GM18873 (cell line): ENCODE data around the gene RALGPS1.
A peak's percentile ranks its signal among the peaks of the same experiment; 100 is the strongest.

Experiments
- ATAC-seq: cut with Tn5 transposase; IDR thresholded peaks from one replicate; pipeline ENCODE4 v1.9.1; 2021; ENCODE audit warnings: mild to moderate bottlenecking, moderate library complexity, moderate number of reproducible peaks; ENCODE audit not compliant: unreplicated experiment, low FRiP score

Gene RALGPS1

GRCh38 chr9:126914458-126915280 lies at the start of gene RALGPS1:
Gene RALGPS1 (plus strand): TSS chr9:126914782. CDS start chr9:126962290, 47,508 bp downstream.
- ATAC-seq: peak; percentile 91

- no peak for ATAC-seq
Measured at GRCh38 chr9:126869368-126869767, 45.2 kb upstream of the RALGPS1 start.

GRCh38 chr9:126872516-126872915 lies 42.1 kb upstream of the RALGPS1 start:
- no peak for ATAC-seq

GRCh38 chr9:126874546-126875314 lies 39.9 kb upstream of the RALGPS1 start:
- ATAC-seq: no peak

GRCh38 chr9:126875756-126876510 lies 38.6 kb upstream of the RALGPS1 start:
- ATAC-seq: no peak

- no peak for ATAC-seq
Measured at GRCh38 chr9:126876531-126876930, 38.1 kb upstream of the RALGPS1 start.

GRCh38 chr9:126877418-126877817 lies 37.2 kb upstream of the RALGPS1 start:
- no peak for ATAC-seq

- ATAC-seq: no peak
Measured at GRCh38 chr9:126879288-126879687, 35.3 kb upstream of the RALGPS1 start.

GRCh38 chr9:126880226-126880946 lies 34.2 kb upstream of the RALGPS1 start:
- no peak for ATAC-seq

- no peak for ATAC-seq
Measured at GRCh38 chr9:126880947-126881332, 33.6 kb upstream of the RALGPS1 start.

- ATAC-seq: no peak
Measured at GRCh38 chr9:126882746-126883145, 31.8 kb upstream of the RALGPS1 start.

- no peak for ATAC-seq
Measured at GRCh38 chr9:126883636-126884035, 30.9 kb upstream of the RALGPS1 start.

- ATAC-seq: no peak
Measured at GRCh38 chr9:126885131-126885641, 29.4 kb upstream of the RALGPS1 start.

GRCh38 chr9:126886034-126886822 lies 28.4 kb upstream of the RALGPS1 start:
- ATAC-seq: no peak

- no peak for ATAC-seq
Measured at GRCh38 chr9:126886897-126887296, 27.7 kb upstream of the RALGPS1 start.

- no peak for ATAC-seq
Measured at GRCh38 chr9:126891676-126892075, 22.9 kb upstream of the RALGPS1 start.

GRCh38 chr9:126893079-126893478 lies 21.5 kb upstream of the RALGPS1 start:
- no peak for ATAC-seq

GRCh38 chr9:126894052-126894603 lies 20.5 kb upstream of the RALGPS1 start:
- no peak for ATAC-seq

GRCh38 chr9:126902210-126902609 lies 12.4 kb upstream of the RALGPS1 start:
- ATAC-seq: no peak
